GM12878 (cell line): Measurements from ENCODE around the gene EXD3.

Experiments
- CTCF ChIP-seq, 3 experiments: IDR thresholded peaks in 2 of 3; conservative IDR thresholded peaks in 1 of 3; 2 replicates each; pipeline ENCODE4 v1.5.1; 2011; ENCODE audit warnings: low read depth in 3 of 3, low read length in 3 of 3, mild to moderate bottlenecking in 3 of 3, control low read depth in 2 of 3, moderate library complexity in 2 of 3, inconsistent platforms in 1 of 3, mixed read lengths in 1 of 3; ENCODE audit not compliant: control insufficient read depth in 2 of 3, insufficient read depth in 1 of 3; ENCODE audit errors: extremely low read depth in 1 of 3
- ETV6 ChIP-seq, 2 experiments: fragments of 450-650 bp in 1 of 2; IDR thresholded peaks in 1 of 2; conservative IDR thresholded peaks in 1 of 2; 2 replicates each; pipeline ENCODE4 v1.6.1; 2014; ENCODE audit warnings: antibody characterized with exemption in 1 of 2, borderline replicate concordance in 1 of 2, low read depth in 1 of 2, mild to moderate bottlenecking in 1 of 2, moderate library complexity in 1 of 2
- GABPA ChIP-seq: IDR thresholded peaks from 2 replicates; pipeline ENCODE4 v1.6.1; 2014; ENCODE audit warnings: antibody characterized with exemption, low read depth, mild to moderate bottlenecking, inconsistent platforms
- POLR2A ChIP-seq: IDR thresholded peaks from 2 replicates; pipeline ENCODE4 v1.6.1; 2011; ENCODE audit warnings: low read depth, mild to moderate bottlenecking, low read length
- POLR2AphosphoS5 ChIP-seq: IDR thresholded peaks from 2 replicates; pipeline ENCODE4 v1.6.1; 2011; ENCODE audit warnings: mild to moderate bottlenecking, low read length, inconsistent platforms
- TAF1 ChIP-seq: IDR thresholded peaks from 2 replicates; pipeline ENCODE4 v1.6.1; 2011; ENCODE audit warnings: mild to moderate bottlenecking, low read depth, low read length, borderline replicate concordance
- ZNF274 ChIP-seq: IDR thresholded peaks from one replicate; pipeline ENCODE4 v1.8.0; 2011; ENCODE audit not compliant: insufficient read length, insufficient read depth

GRCh38 chr9:137406085-137406760 lies 16.7 kb downstream of the EXD3 start:
- TF ChIP-seq GABPA (no peak), ZNF274 (no peak), ETV6 (conservative IDR thresholded peaks at IDR 0.05 in 1 of 2, IDR thresholded peaks at IDR 0.05 in 1 of 2; ENCODE audit: borderline replicate concordance in 1 of 2, low read depth in 1 of 2) (no peak), TAF1 (no peak), POLR2AphosphoS5 (no peak), CTCF (IDR thresholded peaks at IDR 0.05 in 2 of 3, conservative IDR thresholded peaks at IDR 0.05 in 1 of 3; ENCODE audit: control insufficient read depth in 2 of 3, extremely low read depth in 1 of 3, insufficient read depth in 1 of 3, low read depth in 3 of 3, low read length in 3 of 3) (no peak), POLR2A (no peak)
